GM23338 (cell line): ENCODE results near the gene CNPPD1.

Experiments used
- CTCF ChIP-seq, 2 experiments: fragments of 200-600 bp in 1 of 2; sonication (generic) in 1 of 2; conservative IDR thresholded peaks; 2 replicates each; pipeline versions ENCODE4 v1.5.1 to v1.6.1; 2016 to 2017; ENCODE audit warnings: antibody characterized with exemption in 2 of 2, low read depth in 2 of 2, mild to moderate bottlenecking in 2 of 2, moderate library complexity in 1 of 2
- EZH2phosphoT487 ChIP-seq: fragments of 200-600 bp; sonication (generic); IDR thresholded peaks from one replicate; pipeline ENCODE4 v1.8.1; 2018; ENCODE audit warnings: antibody characterized with exemption; ENCODE audit not compliant: unreplicated experiment
- REST ChIP-seq: IDR thresholded peaks from one replicate; pipeline ENCODE4 v1.6.1; 2018; ENCODE audit warnings: antibody characterized with exemption; ENCODE audit not compliant: unreplicated experiment

GRCh38 chr2:219210886-219211362 lies 34.2 kb upstream of the CNPPD1 start:
- no peak for TF ChIP-seq REST
- TF ChIP-seq EZH2phosphoT487 = no peak
- no peak for TF ChIP-seq CTCF (conservative IDR thresholded peaks at IDR 0.05; ENCODE audit: low read depth in 2 of 2)
